Testis (tissue), 2 donors: ENCODE measurements around the gene MAPKAPK3.

Experiments
- CTCF ChIP-seq, 3 experiments: fragments of 450-650 bp in 2 of 3; fragments of 200-600 bp in 1 of 3; sonication (generic) in 1 of 3; IDR thresholded peaks; one replicate each; pipeline ENCODE4 v1.5.1; 2016 to 2019; ENCODE audit warnings: antibody characterized with exemption in 3 of 3, mild to moderate bottlenecking in 2 of 3, moderate library complexity in 1 of 3
- POLR2A ChIP-seq: fragments of 450-650 bp; IDR thresholded peaks from one replicate; pipeline ENCODE4 v1.6.1; 2017; ENCODE audit warnings: antibody characterized with exemption, mild to moderate bottlenecking, moderate library complexity

GRCh38 chr3:50648944-50649343 is 32.0 kb downstream of the MAPKAPK3 start:
- no peak for TF ChIP-seq POLR2A
- TF ChIP-seq CTCF (IDR thresholded peaks at IDR 0.05) = no peak
